H9 (cell line): ENCODE measurements around the gene EDDM13. TPM values are rescaled to one million over a fixed set of nuclear protein-coding genes. Genes with fewer than 3 reads are reported as not detected.

Source experiments
- DNase-seq: peaks from one replicate; pipeline ENCODE4 v3.0.0-alpha.2; 2017
- H2AFZ ChIP-seq: one replicate; pipeline ENCODE4 v1.6.1; 2013; ENCODE audit warnings: mild to moderate bottlenecking, low read length, control low read depth, moderate library complexity
- H2AK5ac ChIP-seq: 2 replicates; pipeline ENCODE4 v1.6.1; 2013; ENCODE audit warnings: low read length, control low read depth, mixed read lengths; ENCODE audit not compliant: insufficient read length
- H2BK120ac ChIP-seq: one replicate; pipeline ENCODE4 v1.6.1; 2013; ENCODE audit warnings: low read depth, mild to moderate bottlenecking, low read length, control low read depth, inconsistent platforms; ENCODE audit not compliant: poor library complexity, severe bottlenecking
- H2BK12ac ChIP-seq: 2 replicates; pipeline ENCODE4 v1.6.1; 2013; ENCODE audit warnings: low read length, control low read depth, mixed read lengths, low read depth; ENCODE audit not compliant: insufficient read length
- H2BK15ac ChIP-seq: 2 replicates; pipeline ENCODE4 v1.6.1; 2013; ENCODE audit warnings: low read depth, low read length, control low read depth
- H2BK20ac ChIP-seq: one replicate; pipeline ENCODE4 v1.6.1; 2013; ENCODE audit warnings: low read depth, mild to moderate bottlenecking, low read length, control low read depth, inconsistent platforms; ENCODE audit not compliant: poor library complexity, severe bottlenecking
- H2BK5ac ChIP-seq: 2 replicates; pipeline ENCODE4 v1.6.1; 2013; ENCODE audit warnings: low read length, control low read depth, mixed read lengths; ENCODE audit not compliant: insufficient read length
- H3K14ac ChIP-seq: 2 replicates; pipeline ENCODE4 v1.6.1; 2013; ENCODE audit warnings: low read length, control low read depth; ENCODE audit not compliant: insufficient read depth
- H3K18ac ChIP-seq: 2 replicates; pipeline ENCODE4 v1.6.1; 2013; ENCODE audit warnings: low read depth, mild to moderate bottlenecking, mixed read lengths, low read length, control low read depth; ENCODE audit not compliant: insufficient read length
- H3K23ac ChIP-seq: 2 replicates; pipeline ENCODE4 v1.6.1; 2013; ENCODE audit warnings: low read length, control low read depth, mixed read lengths, low read depth; ENCODE audit not compliant: insufficient read length
- H3K23me2 ChIP-seq: 2 replicates; pipeline ENCODE4 v1.6.1; 2013; ENCODE audit warnings: low read depth, mild to moderate bottlenecking, mixed read lengths, low read length, control low read depth; ENCODE audit not compliant: insufficient read length, poor library complexity, severe bottlenecking
- H3K27ac ChIP-seq: 2 replicates; pipeline ENCODE4 v1.5.1; 2013; ENCODE audit warnings: low read length, control low read depth, mixed read lengths, low read depth; ENCODE audit not compliant: insufficient read length
- H3K27me3 ChIP-seq: 2 replicates; pipeline ENCODE4 v1.6.1; 2013; ENCODE audit warnings: low read length, control low read depth, inconsistent platforms; ENCODE audit not compliant: insufficient read depth
- H3K4ac ChIP-seq: 2 replicates; pipeline ENCODE4 v1.6.1; 2013; ENCODE audit warnings: low read depth, mild to moderate bottlenecking, control low read depth, inconsistent platforms, low read length, moderate library complexity
- H3K4me1 ChIP-seq: 2 replicates; pipeline ENCODE4 v1.6.1; 2013; ENCODE audit warnings: low read length, control low read depth, inconsistent platforms; ENCODE audit not compliant: insufficient read depth
- H3K4me2 ChIP-seq: 2 replicates; pipeline ENCODE4 v1.6.1; 2013; ENCODE audit warnings: low read length, control low read depth, mixed read lengths; ENCODE audit not compliant: insufficient read length, insufficient read depth
- H3K56ac ChIP-seq: 2 replicates; pipeline ENCODE4 v1.6.1; 2013; ENCODE audit warnings: low read depth, mild to moderate bottlenecking, mixed read lengths, low read length, control low read depth; ENCODE audit not compliant: insufficient read length
- H3K79me1 ChIP-seq: 2 replicates; pipeline ENCODE4 v1.6.1; 2013; ENCODE audit warnings: low read depth, mild to moderate bottlenecking, moderate library complexity, low read length, control low read depth, inconsistent platforms; ENCODE audit not compliant: insufficient read depth, poor library complexity, severe bottlenecking
- H3K79me2 ChIP-seq: 2 replicates; pipeline ENCODE4 v1.6.1; 2013; ENCODE audit warnings: low read length, control low read depth, inconsistent platforms; ENCODE audit not compliant: insufficient read depth
- H3K9ac ChIP-seq: 2 replicates; pipeline ENCODE4 v1.6.1; 2013; ENCODE audit warnings: low read length, control low read depth, mixed read lengths; ENCODE audit not compliant: insufficient read length; ENCODE audit errors: extremely low read depth
- H3K9me3 ChIP-seq: one replicate; pipeline ENCODE4 v1.6.1; 2013; ENCODE audit warnings: low read depth, low read length, inconsistent platforms; ENCODE audit not compliant: control insufficient read depth
- H3T11ph ChIP-seq: one replicate; pipeline ENCODE4 v1.6.1; 2013; ENCODE audit warnings: mild to moderate bottlenecking, low read length, control low read depth, inconsistent platforms
- H4K20me1 ChIP-seq: one replicate; pipeline ENCODE4 v1.6.1; 2013; ENCODE audit not compliant: control insufficient read depth, insufficient read length, insufficient read depth
- H4K5ac ChIP-seq: 2 replicates; pipeline ENCODE4 v1.6.1; 2013; ENCODE audit warnings: low read depth, mild to moderate bottlenecking, mixed read lengths, low read length, control low read depth; ENCODE audit not compliant: insufficient read length
- H4K8ac ChIP-seq: replicated peaks from 2 replicates; pipeline ENCODE4 v1.6.1; 2013; ENCODE audit warnings: low read length, control low read depth, mixed read lengths, low read depth; ENCODE audit not compliant: insufficient read length
- H4K91ac ChIP-seq: 2 replicates; pipeline ENCODE4 v1.6.1; 2013; ENCODE audit warnings: low read depth, mild to moderate bottlenecking, moderate library complexity, mixed read lengths, low read length, control low read depth; ENCODE audit not compliant: insufficient read length
- H3K27ac Mint-ChIP-seq, 3 experiments: 2 replicates in 2 of 3; 3 replicates in 1 of 3; pipeline ENCODE4 v1.8.0; 2020 to 2021; ENCODE audit warnings: mixed read lengths in 3 of 3, mild to moderate bottlenecking in 1 of 3, moderate library complexity in 1 of 3
- H3K27me3 Mint-ChIP-seq: 2 replicates; pipeline ENCODE4 v1.8.0; 2021; ENCODE audit warnings: low read depth, mild to moderate bottlenecking, moderate library complexity, mixed read lengths
- H3K36me3 Mint-ChIP-seq, 3 experiments: 2 replicates in 2 of 3; 3 replicates in 1 of 3; pipeline ENCODE4 v1.8.0; 2020 to 2021; ENCODE audit warnings: low read depth in 3 of 3, mixed read lengths in 3 of 3; ENCODE audit not compliant: insufficient read depth in 1 of 3
- H3K4me1 Mint-ChIP-seq, 2 experiments: 2 replicates each; pipeline ENCODE4 v1.8.0; 2020; ENCODE audit warnings: mixed read lengths in 2 of 2
- H3K4me3 Mint-ChIP-seq, 2 experiments: 2 replicates in 1 of 2; 3 replicates in 1 of 2; pipeline ENCODE4 v1.8.0; 2020 to 2021; ENCODE audit warnings: mild to moderate bottlenecking in 2 of 2, mixed read lengths in 2 of 2, moderate library complexity in 1 of 2
- H3K9me3 Mint-ChIP-seq, 2 experiments: 2 replicates in 1 of 2; 3 replicates in 1 of 2; pipeline ENCODE4 v1.8.0; 2020; ENCODE audit warnings: mild to moderate bottlenecking in 2 of 2, mixed read lengths in 2 of 2, moderate library complexity in 1 of 2
- WGBS: extraction: QIAGEN DNeasy Blood & Tissue Kit; methylation state at CpG from one replicate; pipeline ENCODE4 v1.1.7; 2013; ENCODE audit warnings: missing lambda C conversion rate, low lambda C conversion rate, mixed read lengths; ENCODE audit not compliant: insufficient read length; ENCODE audit errors: extremely low coverage; 5-methylcytosine and 5-hydroxymethylcytosine counted together
- total RNA-seq: library from RNA; stranded (reverse); gene quantifications from 2 replicates; pipeline ENCODE4 v1.2.1, GENCODE V29; 2021
- TF ChIP-seq, protein P1 (sequence below): fragments of 200-600 bp; sonication (generic); conservative IDR thresholded peaks from 3 replicates; pipeline ENCODE4 v1.8.0; 2021; ENCODE audit warnings: antibody characterized with exemption, mild to moderate bottlenecking

Gene EDDM13
- total RNA-seq, 1 experiment from 2014 or later = not detected

DNA sequence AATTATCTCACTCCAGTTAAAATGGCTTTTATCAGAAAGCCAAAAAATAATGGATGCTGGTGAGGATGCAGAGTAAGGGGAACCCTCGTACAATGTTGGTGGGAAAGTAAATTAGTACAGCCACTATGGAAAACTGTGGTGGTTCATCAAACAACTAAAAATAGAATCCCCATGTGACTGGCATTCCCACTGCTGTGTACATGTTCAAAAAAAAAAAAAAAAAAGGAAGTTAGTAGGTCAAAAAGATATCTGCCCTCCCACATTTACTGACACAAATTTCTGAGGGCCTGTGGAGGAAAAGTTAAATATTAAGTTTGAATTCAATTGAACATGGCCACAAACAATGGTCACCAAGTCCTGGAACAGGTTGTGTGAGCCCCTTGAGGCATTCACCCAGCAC is 51.9 kb downstream of the EDDM13 start:
- no peaks in the 10 kb centered on the region for H3K79me1 ChIP-seq
- no peak overlapping the region for H3T11ph ChIP-seq
- no peak overlapping the region for H3K4ac ChIP-seq
- Mint-ChIP-seq H3K27me3 (peaks cover 16% of the 10 kb centered on the region), H3K9me3 (peaks cover 46 to 49% of the 10 kb centered on the region in 2 experiments), H3K4me3 (no peak overlapping the region), H3K4me1 (no peaks in the 10 kb centered on the region), H3K27ac (no peak overlapping the region), H3K36me3 (no peaks in the 10 kb centered on the region; a peak in 2 of 7 replicates)
- H3K9ac ChIP-seq = no peak overlapping the region
- H4K91ac ChIP-seq = no peak overlapping the region
- no peak overlapping the region for H2BK15ac ChIP-seq
- H3K4me1 ChIP-seq = no peaks in the 10 kb centered on the region
- H2AFZ ChIP-seq = no peak overlapping the region
- H3K4me2 ChIP-seq = no peak overlapping the region
- TF ChIP-seq, protein P1, sequence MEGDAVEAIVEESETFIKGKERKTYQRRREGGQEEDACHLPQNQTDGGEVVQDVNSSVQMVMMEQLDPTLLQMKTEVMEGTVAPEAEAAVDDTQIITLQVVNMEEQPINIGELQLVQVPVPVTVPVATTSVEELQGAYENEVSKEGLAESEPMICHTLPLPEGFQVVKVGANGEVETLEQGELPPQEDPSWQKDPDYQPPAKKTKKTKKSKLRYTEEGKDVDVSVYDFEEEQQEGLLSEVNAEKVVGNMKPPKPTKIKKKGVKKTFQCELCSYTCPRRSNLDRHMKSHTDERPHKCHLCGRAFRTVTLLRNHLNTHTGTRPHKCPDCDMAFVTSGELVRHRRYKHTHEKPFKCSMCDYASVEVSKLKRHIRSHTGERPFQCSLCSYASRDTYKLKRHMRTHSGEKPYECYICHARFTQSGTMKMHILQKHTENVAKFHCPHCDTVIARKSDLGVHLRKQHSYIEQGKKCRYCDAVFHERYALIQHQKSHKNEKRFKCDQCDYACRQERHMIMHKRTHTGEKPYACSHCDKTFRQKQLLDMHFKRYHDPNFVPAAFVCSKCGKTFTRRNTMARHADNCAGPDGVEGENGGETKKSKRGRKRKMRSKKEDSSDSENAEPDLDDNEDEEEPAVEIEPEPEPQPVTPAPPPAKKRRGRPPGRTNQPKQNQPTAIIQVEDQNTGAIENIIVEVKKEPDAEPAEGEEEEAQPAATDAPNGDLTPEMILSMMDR = no peak
- no peak overlapping the region for H3K18ac ChIP-seq
- H3K27ac ChIP-seq = no peak overlapping the region
- H3K14ac ChIP-seq = no peak overlapping the region
- H3K9me3 ChIP-seq = no peaks in the 10 kb centered on the region
- H2AK5ac ChIP-seq = no peak overlapping the region
- H3K23me2 ChIP-seq = no peaks in the 10 kb centered on the region
- H4K8ac ChIP-seq = no peak overlapping the region
- H2BK20ac ChIP-seq = no peak overlapping the region
- DNase-seq = no peak
- no peaks in the 10 kb centered on the region for H3K79me2 ChIP-seq
- H4K5ac ChIP-seq = no peak overlapping the region
- no peak overlapping the region for H2BK120ac ChIP-seq
- H4K20me1 ChIP-seq = no peaks in the 10 kb centered on the region
- no peak overlapping the region for H3K23ac ChIP-seq
- H2BK5ac ChIP-seq = no peak overlapping the region
- H3K56ac ChIP-seq = no peak overlapping the region
- no CpG with 5 or more reads among the region's 1 CpG for WGBS
- H3K27me3 ChIP-seq = no peaks in the 10 kb centered on the region
- no peak overlapping the region for H2BK12ac ChIP-seq
